Measurements from ENCODE around the gene ATXN7L1. TPM values are rescaled to one million over a fixed set of nuclear protein-coding genes. Genes with fewer than 3 reads are reported as not detected.

The ATXN7L1 gene
- total RNA-seq, 1 experiment from 2014 or later: 24.3 TPM

GRCh38 chr7:105768117-105768516, 108.3 kb downstream of the ATXN7L1 start:
- Histone ChIP-seq H4K8ac (replicated peaks; ENCODE audit: insufficient read length, low read depth, low read length) (no peak overlapping the region), H3K9me3 (ENCODE audit: control insufficient read depth, low read depth, low read length) (no peaks in the 10 kb centered on the region), H3K27me3 (ENCODE audit: insufficient read depth, low read length) (no peaks in the 10 kb centered on the region), H3K18ac (ENCODE audit: insufficient read length, low read depth, low read length) (no peak overlapping the region), H2BK5ac (ENCODE audit: insufficient read length, low read length) (no peak overlapping the region), H4K91ac (ENCODE audit: insufficient read length, low read depth, low read length) (no peak overlapping the region), H3K79me1 (ENCODE audit: insufficient read depth, low read depth, low read length, poor library complexity, severe bottlenecking) (no peaks in the 10 kb centered on the region), H2BK20ac (ENCODE audit: low read depth, low read length, poor library complexity, severe bottlenecking) (no peak overlapping the region), H4K5ac (ENCODE audit: insufficient read length, low read depth, low read length) (no peak overlapping the region), H3K9ac (ENCODE audit: extremely low read depth, insufficient read length, low read length) (no peak overlapping the region), H3K79me2 (ENCODE audit: insufficient read depth, low read length) (no peaks in the 10 kb centered on the region), H3K4me2 (ENCODE audit: insufficient read depth, insufficient read length, low read length) (no peak overlapping the region), H3K56ac (ENCODE audit: insufficient read length, low read depth, low read length) (no peak overlapping the region), H3K27ac (ENCODE audit: insufficient read length, low read depth, low read length) (no peak overlapping the region), H3K23me2 (ENCODE audit: insufficient read length, low read depth, low read length, poor library complexity, severe bottlenecking) (no peaks in the 10 kb centered on the region), H4K20me1 (ENCODE audit: control insufficient read depth, insufficient read depth, insufficient read length) (no peaks in the 10 kb centered on the region), H2BK120ac (ENCODE audit: low read depth, low read length, poor library complexity, severe bottlenecking) (no peak overlapping the region), H3K14ac (ENCODE audit: insufficient read depth, low read length) (no peak overlapping the region), H3T11ph (ENCODE audit: low read length) (no peak overlapping the region), H2AFZ (ENCODE audit: low read length) (no peak overlapping the region), H2AK5ac (ENCODE audit: insufficient read length, low read length) (peak overlapping the region; percentile 77), H3K23ac (ENCODE audit: insufficient read length, low read depth, low read length) (no peak overlapping the region), H3K4ac (ENCODE audit: low read depth, low read length) (no peak overlapping the region; the same call in 1 of the 2 replicates), H2BK15ac (ENCODE audit: low read depth, low read length) (no peak overlapping the region), H2BK12ac (ENCODE audit: insufficient read length, low read depth, low read length) (no peak overlapping the region), H3K4me1 (ENCODE audit: insufficient read depth, low read length) (peaks cover 4% of the 10 kb centered on the region; the same call in 1 of the 2 replicates)
- no peaks in the 10 kb centered on the region for H3K27me3 Mint-ChIP-seq (ENCODE audit: low read depth)
- no CpG with 5 or more reads among the region's 3 CpGs for WGBS (ENCODE audit: extremely low coverage, insufficient read length, low lambda C conversion rate)
- no peak overlapping the region; a peak in 1 of 5 replicates for H3K4me3 Mint-ChIP-seq
- no peak for TF ChIP-seq CTCF (conservative IDR thresholded peaks at IDR 0.05)
- H3K27ac Mint-ChIP-seq: peak overlapping the region in 1 of 3 experiments; percentile 58; a peak in 1 of 7 replicates
- peaks cover 41 to 55% of the 10 kb centered on the region in 2 experiments for H3K4me1 Mint-ChIP-seq
- H3K9me3 Mint-ChIP-seq: no peaks in the 10 kb centered on the region; a peak in 1 of 5 replicates
- DNase-seq: no peak
- peaks cover 2 to 5% (median 3%) of the 10 kb centered on the region in 3 experiments; a peak in 5 of 7 replicates for H3K36me3 Mint-ChIP-seq (ENCODE audit: insufficient read depth in 1 of 3, low read depth in 3 of 3)
